ENCODE measurements around the gene MACC1.

- TF ChIP-seq CTCF (IDR thresholded peaks at IDR 0.05; ENCODE audit: low read length) (peak; percentile 35; the same call in 1 of the 2 replicates), EZH2 (IDR thresholded peaks at IDR 0.05; ENCODE audit: borderline replicate concordance, low read length) (no peak)
Observed at GRCh38 chr7:20114468-20114867, 102.7 kb downstream of the MACC1 start.

All from OCI-LY1 (cell line).